Panc1 (cell line): ENCODE data around the gene GCK. TPM values are rescaled to one million over a fixed set of nuclear protein-coding genes. Genes with fewer than 3 reads are reported as not detected.

Source experiments
- ATAC-seq: fragments of 200-7000 bp; cut with Tn5 transposase; 2 replicates; pipeline ENCODE4 v1.9.1; 2020; ENCODE audit warnings: mild to moderate bottlenecking, moderate library complexity
- BruUV-seq: library from RNA; stranded (reverse); fragments of 400-500 nt; replicated peaks from 2 replicates; lab custom pipeline; 2021; lab: Mats Ljungman, UMichigan
- CTCF ChIA-PET: fragments of 300-600 bp; sonication (Branson Sonifier 250); formaldehyde crosslinking; loops from one replicate; lab custom pipeline; 2022; ENCODE audit warnings: antibody characterized with exemption; lab: Charles Lee
- POLR2A ChIA-PET: fragments of 300-600 bp; sonication (Branson Sonifier 250); formaldehyde crosslinking; loops from one replicate; lab custom pipeline; 2022; ENCODE audit warnings: antibody characterized with exemption; lab: Charles Lee
- DNase-seq: peaks from one replicate; pipeline ENCODE4 v3.0.0-alpha.2; 2010; ENCODE audit warnings: low read depth, low spot score
- H3K27ac ChIP-seq: 2 replicates; pipeline ENCODE4 v1.5.1; 2011; ENCODE audit warnings: mild to moderate bottlenecking, low read length, inconsistent platforms
- H3K27me3 ChIP-seq: fragments of 200-500 bp; sonication (Bioruptor generic); 2 replicates; pipeline ENCODE4 v1.6.0; 2014; ENCODE audit warnings: low read length, inconsistent platforms; ENCODE audit not compliant: control insufficient read depth, insufficient read depth
- H3K36me3 ChIP-seq: fragments of 200-500 bp; sonication (Bioruptor generic); 2 replicates; pipeline ENCODE4 v1.5.1; 2014; ENCODE audit warnings: inconsistent platforms, mild to moderate bottlenecking, low read length, moderate library complexity; ENCODE audit not compliant: control insufficient read depth, insufficient read depth
- H3K4me1 ChIP-seq: 2 replicates; pipeline ENCODE4 v1.5.1; 2011; ENCODE audit warnings: inconsistent platforms, mild to moderate bottlenecking, low read length, moderate library complexity; ENCODE audit not compliant: control insufficient read depth, insufficient read depth
- H3K4me3 ChIP-seq, 2 experiments: 2 replicates each; pipeline ENCODE4 v1.5.1; 2011 to 2012; ENCODE audit warnings: low read depth in 2 of 2, low read length in 2 of 2, mild to moderate bottlenecking in 2 of 2, inconsistent platforms in 1 of 2, moderate library complexity in 1 of 2
- H3K9me3 ChIP-seq: fragments of 200-500 bp; sonication (Bioruptor generic); 2 replicates; pipeline ENCODE4 v1.5.1; 2014; ENCODE audit warnings: low read depth, mild to moderate bottlenecking, inconsistent platforms, low read length, moderate library complexity; ENCODE audit not compliant: control insufficient read depth, insufficient read depth
- POLR2AphosphoS5 ChIP-seq: IDR thresholded peaks from 2 replicates; pipeline ENCODE4 v1.6.1; 2012; ENCODE audit warnings: mild to moderate bottlenecking, low read depth, low read length, moderate library complexity
- SIN3A ChIP-seq: IDR thresholded peaks from 2 replicates; pipeline ENCODE4 v1.6.1; 2012; ENCODE audit warnings: low read depth, mild to moderate bottlenecking, low read length, moderate library complexity, borderline replicate concordance; ENCODE audit not compliant: insufficient read depth
- TCF7L2 ChIP-seq: IDR thresholded peaks from 2 replicates; pipeline ENCODE4 v1.6.1; 2011; ENCODE audit warnings: mild to moderate bottlenecking, low read depth, low read length, inconsistent platforms
- in situ Hi-C: cut with HindIII; loops from 2 replicates; pipeline ENCODE4 v1.10.0; 2016; ENCODE audit warnings: low sequenced_read_pairs, low pct_unique_long_range_greater_than_20kb
- intact Hi-C: fragments of 100-400 bp; cut with micrococcal nuclease; formaldehyde crosslinking; loops from one replicate; pipeline ENCODE4 v1.10.0; 2022; ENCODE audit not compliant: unreplicated experiment
- total RNA-seq: library from RNA; stranded (reverse); gene quantifications from one replicate; pipeline ENCODE4 v1.2.1, GENCODE V29; 2021; ENCODE audit not compliant: unreplicated experiment
- TF ChIP-seq, protein P1 (sequence below): fragments of 450-650 bp; IDR thresholded peaks from 2 replicates; pipeline ENCODE4 v1.5.1; 2017; ENCODE audit warnings: mild to moderate bottlenecking
- TF ChIP-seq, protein P2 (sequence below), 2 experiments: IDR thresholded peaks; 2 replicates each; pipeline ENCODE4 v1.6.1; 2011 to 2012; ENCODE audit warnings: low read depth in 2 of 2, control low read depth in 1 of 2, low read length in 1 of 2, mild to moderate bottlenecking in 1 of 2, moderate library complexity in 1 of 2; ENCODE audit not compliant: insufficient read depth in 1 of 2

Gene GCK
- total RNA-seq, 1 experiment from 2014 or later = 0.36 TPM

DNA sequence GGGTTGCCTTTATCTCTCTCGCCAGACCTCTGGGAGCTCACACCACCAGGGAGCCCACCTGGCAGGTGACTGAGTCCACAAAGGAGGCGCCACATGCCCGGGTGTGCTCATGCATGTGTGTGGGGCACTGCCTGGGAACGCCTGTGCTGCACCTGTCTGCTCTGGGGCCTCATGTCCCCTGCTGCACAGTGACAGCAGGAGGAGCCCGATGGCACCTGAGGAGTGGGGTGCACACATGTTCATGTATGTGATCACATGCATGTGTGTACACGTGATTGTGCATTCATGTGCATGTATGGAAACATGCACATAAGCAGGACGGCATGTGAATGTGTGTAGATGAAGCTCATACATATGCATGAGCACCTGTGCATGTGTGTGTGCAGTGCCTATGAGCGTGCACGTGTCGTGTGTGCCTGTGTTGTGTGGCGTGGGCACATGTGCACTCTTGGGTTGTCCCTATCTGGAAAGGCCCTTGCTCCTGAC is 33.6 kb upstream of the GCK start:
- H3K4me1 ChIP-seq = no peaks in the 10 kb centered on the region
- BruUV-seq = no TSS peak
- ChIA-PET POLR2A (no interaction called here), CTCF (no interaction called here)
- H3K9me3 ChIP-seq = no peaks in the 10 kb centered on the region
- DNase-seq (no peak), ATAC-seq (no peak)
- no peak overlapping the region for H3K27ac ChIP-seq
- H3K4me3 ChIP-seq = no peak overlapping the region
- TF ChIP-seq, protein P1, sequence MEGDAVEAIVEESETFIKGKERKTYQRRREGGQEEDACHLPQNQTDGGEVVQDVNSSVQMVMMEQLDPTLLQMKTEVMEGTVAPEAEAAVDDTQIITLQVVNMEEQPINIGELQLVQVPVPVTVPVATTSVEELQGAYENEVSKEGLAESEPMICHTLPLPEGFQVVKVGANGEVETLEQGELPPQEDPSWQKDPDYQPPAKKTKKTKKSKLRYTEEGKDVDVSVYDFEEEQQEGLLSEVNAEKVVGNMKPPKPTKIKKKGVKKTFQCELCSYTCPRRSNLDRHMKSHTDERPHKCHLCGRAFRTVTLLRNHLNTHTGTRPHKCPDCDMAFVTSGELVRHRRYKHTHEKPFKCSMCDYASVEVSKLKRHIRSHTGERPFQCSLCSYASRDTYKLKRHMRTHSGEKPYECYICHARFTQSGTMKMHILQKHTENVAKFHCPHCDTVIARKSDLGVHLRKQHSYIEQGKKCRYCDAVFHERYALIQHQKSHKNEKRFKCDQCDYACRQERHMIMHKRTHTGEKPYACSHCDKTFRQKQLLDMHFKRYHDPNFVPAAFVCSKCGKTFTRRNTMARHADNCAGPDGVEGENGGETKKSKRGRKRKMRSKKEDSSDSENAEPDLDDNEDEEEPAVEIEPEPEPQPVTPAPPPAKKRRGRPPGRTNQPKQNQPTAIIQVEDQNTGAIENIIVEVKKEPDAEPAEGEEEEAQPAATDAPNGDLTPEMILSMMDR = no peak
- TF ChIP-seq, protein P2, sequence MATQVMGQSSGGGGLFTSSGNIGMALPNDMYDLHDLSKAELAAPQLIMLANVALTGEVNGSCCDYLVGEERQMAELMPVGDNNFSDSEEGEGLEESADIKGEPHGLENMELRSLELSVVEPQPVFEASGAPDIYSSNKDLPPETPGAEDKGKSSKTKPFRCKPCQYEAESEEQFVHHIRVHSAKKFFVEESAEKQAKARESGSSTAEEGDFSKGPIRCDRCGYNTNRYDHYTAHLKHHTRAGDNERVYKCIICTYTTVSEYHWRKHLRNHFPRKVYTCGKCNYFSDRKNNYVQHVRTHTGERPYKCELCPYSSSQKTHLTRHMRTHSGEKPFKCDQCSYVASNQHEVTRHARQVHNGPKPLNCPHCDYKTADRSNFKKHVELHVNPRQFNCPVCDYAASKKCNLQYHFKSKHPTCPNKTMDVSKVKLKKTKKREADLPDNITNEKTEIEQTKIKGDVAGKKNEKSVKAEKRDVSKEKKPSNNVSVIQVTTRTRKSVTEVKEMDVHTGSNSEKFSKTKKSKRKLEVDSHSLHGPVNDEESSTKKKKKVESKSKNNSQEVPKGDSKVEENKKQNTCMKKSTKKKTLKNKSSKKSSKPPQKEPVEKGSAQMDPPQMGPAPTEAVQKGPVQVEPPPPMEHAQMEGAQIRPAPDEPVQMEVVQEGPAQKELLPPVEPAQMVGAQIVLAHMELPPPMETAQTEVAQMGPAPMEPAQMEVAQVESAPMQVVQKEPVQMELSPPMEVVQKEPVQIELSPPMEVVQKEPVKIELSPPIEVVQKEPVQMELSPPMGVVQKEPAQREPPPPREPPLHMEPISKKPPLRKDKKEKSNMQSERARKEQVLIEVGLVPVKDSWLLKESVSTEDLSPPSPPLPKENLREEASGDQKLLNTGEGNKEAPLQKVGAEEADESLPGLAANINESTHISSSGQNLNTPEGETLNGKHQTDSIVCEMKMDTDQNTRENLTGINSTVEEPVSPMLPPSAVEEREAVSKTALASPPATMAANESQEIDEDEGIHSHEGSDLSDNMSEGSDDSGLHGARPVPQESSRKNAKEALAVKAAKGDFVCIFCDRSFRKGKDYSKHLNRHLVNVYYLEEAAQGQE (IDR thresholded peaks at IDR 0.05; ENCODE audit: insufficient read depth in 1 of 2, low read depth in 2 of 2, low read length in 1 of 2) = no peak
- TF ChIP-seq POLR2AphosphoS5 (no peak), SIN3A (no peak), TCF7L2 (no peak)
- no peaks in the 10 kb centered on the region for H3K36me3 ChIP-seq
- intact Hi-C loops (no loop called here), in situ Hi-C loops (loop anchor here (25.0 kb wide), 1 partner anchor 114 kb away; the partner anchor contains the start of gene CAMK2B)
- H3K27me3 ChIP-seq = no peaks in the 10 kb centered on the region

DNA sequence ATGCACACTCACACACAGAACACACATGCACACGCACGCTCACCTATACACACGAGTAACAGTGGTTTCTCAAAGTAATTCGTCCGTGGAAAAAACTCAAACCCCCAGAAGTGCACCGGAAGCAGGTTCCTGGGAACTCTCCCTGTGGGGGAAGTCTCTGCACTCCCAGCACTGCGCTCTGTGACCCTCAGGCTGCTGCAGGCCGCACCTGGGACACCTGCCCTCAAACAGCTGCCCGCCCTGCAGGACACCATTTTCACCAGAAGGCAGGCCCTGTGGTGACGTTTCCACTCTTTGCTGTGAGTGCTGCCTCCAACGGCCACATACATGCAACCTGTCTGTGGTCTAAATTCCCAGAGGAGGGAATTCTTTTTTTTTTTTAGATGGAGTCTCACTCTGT is 32.8 kb upstream of the GCK start:
- no TSS peak for BruUV-seq
- POLR2A ChIA-PET = no interaction called here
- in situ Hi-C loops = loop anchor here (25.0 kb wide), 1 partner anchor 115 kb away; the partner anchor contains the start of gene CAMK2B

More for the DNA sequence above, 32.8 kb upstream of the GCK start:
- Histone ChIP-seq H3K4me3 (no peak overlapping the region), H3K9me3 (no peaks in the 10 kb centered on the region), H3K27me3 (no peaks in the 10 kb centered on the region), H3K27ac (no peak overlapping the region), H3K36me3 (no peaks in the 10 kb centered on the region), H3K4me1 (no peaks in the 10 kb centered on the region)
- DNase-seq (no peak), ATAC-seq (no peak)
- TF ChIP-seq, protein P1 = no peak
- TF ChIP-seq TCF7L2 (no peak), POLR2AphosphoS5 (no peak)
- TF ChIP-seq, protein P2 (IDR thresholded peaks at IDR 0.05; ENCODE audit: insufficient read depth in 1 of 2, low read depth in 2 of 2, low read length in 1 of 2) = no peak
- CTCF ChIA-PET = no interaction called here
- intact Hi-C loops = no loop called here
